ENCODE measurements around the gene BTNL9.

BTNL9 gene

DNA sequence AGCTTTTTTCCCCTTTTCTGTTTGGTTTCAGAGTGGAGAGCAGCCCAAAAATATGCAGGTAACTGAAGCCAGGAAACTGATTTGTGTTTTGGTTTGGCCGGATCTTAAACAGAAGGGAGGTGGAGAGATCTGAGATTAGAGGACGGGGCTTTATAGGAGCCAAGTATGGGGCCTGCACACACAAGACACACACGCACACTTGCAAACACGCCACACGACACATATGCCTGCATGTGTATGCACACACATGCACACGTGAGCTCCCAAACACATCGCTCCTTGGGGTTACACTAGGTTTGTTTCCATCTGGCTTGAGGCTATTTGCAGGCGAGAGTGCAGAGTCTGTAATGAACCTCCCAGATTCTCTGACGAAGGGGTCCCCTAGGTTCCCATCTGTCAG, 18.3 kb downstream of the BTNL9 start:
- no peak for DNase-seq (ENCODE audit: extremely low read depth, low read depth)
- TF ChIP-seq, protein P1, sequence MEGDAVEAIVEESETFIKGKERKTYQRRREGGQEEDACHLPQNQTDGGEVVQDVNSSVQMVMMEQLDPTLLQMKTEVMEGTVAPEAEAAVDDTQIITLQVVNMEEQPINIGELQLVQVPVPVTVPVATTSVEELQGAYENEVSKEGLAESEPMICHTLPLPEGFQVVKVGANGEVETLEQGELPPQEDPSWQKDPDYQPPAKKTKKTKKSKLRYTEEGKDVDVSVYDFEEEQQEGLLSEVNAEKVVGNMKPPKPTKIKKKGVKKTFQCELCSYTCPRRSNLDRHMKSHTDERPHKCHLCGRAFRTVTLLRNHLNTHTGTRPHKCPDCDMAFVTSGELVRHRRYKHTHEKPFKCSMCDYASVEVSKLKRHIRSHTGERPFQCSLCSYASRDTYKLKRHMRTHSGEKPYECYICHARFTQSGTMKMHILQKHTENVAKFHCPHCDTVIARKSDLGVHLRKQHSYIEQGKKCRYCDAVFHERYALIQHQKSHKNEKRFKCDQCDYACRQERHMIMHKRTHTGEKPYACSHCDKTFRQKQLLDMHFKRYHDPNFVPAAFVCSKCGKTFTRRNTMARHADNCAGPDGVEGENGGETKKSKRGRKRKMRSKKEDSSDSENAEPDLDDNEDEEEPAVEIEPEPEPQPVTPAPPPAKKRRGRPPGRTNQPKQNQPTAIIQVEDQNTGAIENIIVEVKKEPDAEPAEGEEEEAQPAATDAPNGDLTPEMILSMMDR (IDR thresholded peaks at IDR 0.05; ENCODE audit: low read depth, low read length): no peak

GRCh38 chr5:181058786-181059296, 18.8 kb downstream of the BTNL9 start:
- TF ChIP-seq, protein P1 (IDR thresholded peaks at IDR 0.05; ENCODE audit: low read depth, low read length): no peak

GRCh38 chr5:181059297-181060230, 19.5 kb downstream of the BTNL9 start:
- no peak for DNase-seq (ENCODE audit: extremely low read depth, low read depth)
- TF ChIP-seq, protein P1 (IDR thresholded peaks at IDR 0.05; ENCODE audit: low read depth, low read length): no peak

More at GRCh38 chr5:181058786-181059296, 18.8 kb downstream of the BTNL9 start:
- DNase-seq (ENCODE audit: extremely low read depth, low read depth): no peak

DNA sequence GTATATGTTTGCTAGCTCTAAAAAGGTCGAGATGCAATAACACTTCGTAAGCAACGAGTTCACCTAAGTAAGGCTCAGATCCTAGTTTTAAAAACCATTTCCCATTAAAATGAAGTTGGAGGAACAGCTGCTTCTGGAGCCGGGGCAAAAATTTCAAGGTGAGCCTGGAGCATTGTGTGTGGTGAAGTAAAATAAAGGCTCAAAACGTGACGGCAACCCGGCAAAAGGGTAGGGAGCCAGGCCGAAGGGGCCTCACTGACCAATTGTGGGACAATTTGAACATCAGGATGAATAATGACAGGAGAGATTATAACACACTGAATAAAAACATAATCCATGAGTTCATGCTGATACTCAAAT, 20.1 kb downstream of the BTNL9 start:
- TF ChIP-seq, protein P1 (IDR thresholded peaks at IDR 0.05; ENCODE audit: low read depth, low read length): no peak
- no peak for DNase-seq (ENCODE audit: extremely low read depth, low read depth)

DNA sequence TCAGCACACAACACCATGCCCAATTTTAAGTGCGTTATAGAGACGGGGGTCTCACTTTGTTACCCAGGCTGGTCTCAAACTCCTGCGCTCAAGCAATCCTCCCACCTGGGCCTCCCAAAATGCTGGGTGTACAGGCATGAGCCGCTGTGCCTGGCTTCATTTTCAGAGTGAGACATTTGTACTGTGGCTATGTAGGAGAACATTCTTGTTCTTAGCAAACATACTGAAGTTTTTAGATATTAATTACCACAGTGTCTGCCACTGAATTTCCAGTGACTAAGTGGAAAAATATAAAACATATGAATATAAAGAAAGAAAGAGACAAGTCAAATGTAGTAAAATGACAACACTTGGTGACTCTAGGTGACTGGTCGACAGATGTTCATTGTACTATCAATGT, 20.9 kb downstream of the BTNL9 start:
- no peak for DNase-seq (ENCODE audit: extremely low read depth, low read depth)
- TF ChIP-seq, protein P1 (IDR thresholded peaks at IDR 0.05; ENCODE audit: low read depth, low read length): no peak

GRCh38 chr5:181061645-181062044, 21.6 kb downstream of the BTNL9 start:
- TF ChIP-seq, protein P1 (IDR thresholded peaks at IDR 0.05; ENCODE audit: low read depth, low read length): no peak
- no peak for DNase-seq (ENCODE audit: extremely low read depth, low read depth)

DNA sequence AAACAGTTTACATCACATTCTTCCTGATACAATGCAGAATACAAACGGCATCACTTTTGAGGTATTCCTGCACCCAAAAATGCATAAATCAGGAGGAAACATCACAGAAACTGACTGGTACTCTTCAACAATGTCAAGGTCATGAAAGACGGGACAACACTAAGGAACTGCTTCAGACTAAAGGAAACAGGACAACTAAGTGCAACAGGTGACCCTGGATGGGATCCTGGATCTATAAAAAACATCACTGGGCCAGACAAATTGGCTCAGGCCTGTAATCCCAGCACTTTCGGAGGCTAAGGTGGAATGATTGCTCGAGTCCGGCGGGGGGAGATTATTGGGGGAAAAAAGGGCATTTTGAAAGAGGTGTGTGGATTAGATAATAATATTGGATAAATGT, 22.6 kb downstream of the BTNL9 start:
- DNase-seq (ENCODE audit: extremely low read depth, low read depth): no peak
- TF ChIP-seq, protein P1 (IDR thresholded peaks at IDR 0.05; ENCODE audit: low read depth, low read length): no peak

All from AG09319 (cell line).